Stimulated activated CD8-positive, alpha-beta memory T cell treated with anti-CD3 and anti-CD28 coated beads, Interleukin-7, amount 100 ng/mL, for 4 hours (primary cell): Measurements from ENCODE around the gene PDGFRA.

Experiments
- DNase-seq, 2 donors: peaks; one replicate each; pipeline ENCODE4 v3.0.0-alpha.2; 2020; ENCODE audit warnings: low read depth in 2 of 2

PDGFRA gene

GRCh38 chr4:54228961-54229501 is at the start of gene PDGFRA:
TSS of gene PDGFRA (plus strand) at chr4:54229293. CDS start at chr4:54258769, 29,476 bp downstream.
- no peak for DNase-seq

- DNase-seq = no peak
These were observed 44.5 kb upstream of the PDGFRA start for GRCh38 chr4:54184581-54184980.

GRCh38 chr4:54185044-54185780 is 43.9 kb upstream of the PDGFRA start:
- DNase-seq = no peak

GRCh38 chr4:54185866-54186265 is 43.2 kb upstream of the PDGFRA start:
- no peak for DNase-seq

- DNase-seq = no peak
These were observed 42.7 kb upstream of the PDGFRA start for GRCh38 chr4:54186371-54186770.

- no peak for DNase-seq
These were observed 41.9 kb upstream of the PDGFRA start for GRCh38 chr4:54187148-54187547.

- DNase-seq = no peak
These were observed 40.0 kb upstream of the PDGFRA start for GRCh38 chr4:54189140-54189539.

GRCh38 chr4:54192811-54193210 is 36.3 kb upstream of the PDGFRA start:
- no peak for DNase-seq

GRCh38 chr4:54197926-54198325 is 31.2 kb upstream of the PDGFRA start:
- DNase-seq = no peak

GRCh38 chr4:54199919-54200318 is 29.2 kb upstream of the PDGFRA start:
- DNase-seq = no peak

GRCh38 chr4:54209617-54210016 is 19.5 kb upstream of the PDGFRA start:
- DNase-seq = no peak

- DNase-seq = no peak
These were observed 16.1 kb upstream of the PDGFRA start for GRCh38 chr4:54213001-54213400.

GRCh38 chr4:54213761-54214160 is 15.3 kb upstream of the PDGFRA start:
- DNase-seq = no peak

- DNase-seq = no peak
These were observed 13.6 kb upstream of the PDGFRA start for GRCh38 chr4:54215379-54216077.

GRCh38 chr4:54217642-54218495 is 11.2 kb upstream of the PDGFRA start:
- DNase-seq = peak; percentile 15 to 25

- no peak for DNase-seq
These were observed 10.4 kb upstream of the PDGFRA start for GRCh38 chr4:54218736-54219135.

GRCh38 chr4:54224996-54225597 is 4.0 kb upstream of the PDGFRA start:
- no peak for DNase-seq

GRCh38 chr4:54225598-54226403 is 3.3 kb upstream of the PDGFRA start:
- no peak for DNase-seq

GRCh38 chr4:54226404-54227255 is 2.5 kb upstream of the PDGFRA start:
- no peak for DNase-seq
